ENCODE measurements around the gene GARIN5A. TPM values are rescaled to one million over a fixed set of nuclear protein-coding genes. Genes with fewer than 3 reads are reported as not detected.

Gene GARIN5A
- polyA plus RNA-seq (ENCODE audit: insufficient read length in 4 of 4): 10 to 100 TPM in 1 of 4 donors, 1 to 10 TPM in 3; 7.7 to 10.3 (median 9.2) TPM

- DNase-seq (ENCODE audit: low read depth in 4 of 4, low spot score in 3 of 4): peak; percentile 85 to 89 (median 88)
Observed at GRCh38 chr19:50476224-50476906, at the start of gene GARIN5A, which contains the start of gene EMC10. Gene GARIN5A (minus strand): TSS chr19:50476848. CDS start chr19:50476388, 460 bp downstream. Gene EMC10 (plus strand): TSS chr19:50476507. CDS start chr19:50476545, 38 bp downstream.

DNA sequence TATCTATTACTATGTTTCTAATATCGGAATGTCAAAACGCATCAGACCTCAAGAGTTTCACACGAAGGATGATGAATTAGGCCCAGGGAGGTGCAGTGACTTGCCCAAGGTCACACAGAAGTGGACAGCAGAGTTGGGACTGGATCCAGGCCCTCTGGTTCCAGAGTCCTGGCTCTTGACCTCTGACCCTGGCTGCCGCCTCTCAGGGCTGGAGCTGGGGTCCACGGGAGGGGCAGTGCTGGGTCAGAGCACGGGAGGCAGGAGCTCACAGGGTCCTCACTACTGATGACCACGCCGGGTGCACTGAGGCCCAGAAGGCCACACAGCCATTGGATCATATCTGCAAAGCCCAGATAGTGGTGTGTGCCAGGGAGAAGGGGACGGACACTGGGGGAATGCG, 46.2 kb upstream of the GARIN5A start:
- no peak for DNase-seq (ENCODE audit: low read depth in 4 of 4, low spot score in 3 of 4)

- no peak for DNase-seq (ENCODE audit: low read depth in 4 of 4, low spot score in 3 of 4)
Observed at GRCh38 chr19:50520822-50521465, 44.3 kb upstream of the GARIN5A start.

DNA sequence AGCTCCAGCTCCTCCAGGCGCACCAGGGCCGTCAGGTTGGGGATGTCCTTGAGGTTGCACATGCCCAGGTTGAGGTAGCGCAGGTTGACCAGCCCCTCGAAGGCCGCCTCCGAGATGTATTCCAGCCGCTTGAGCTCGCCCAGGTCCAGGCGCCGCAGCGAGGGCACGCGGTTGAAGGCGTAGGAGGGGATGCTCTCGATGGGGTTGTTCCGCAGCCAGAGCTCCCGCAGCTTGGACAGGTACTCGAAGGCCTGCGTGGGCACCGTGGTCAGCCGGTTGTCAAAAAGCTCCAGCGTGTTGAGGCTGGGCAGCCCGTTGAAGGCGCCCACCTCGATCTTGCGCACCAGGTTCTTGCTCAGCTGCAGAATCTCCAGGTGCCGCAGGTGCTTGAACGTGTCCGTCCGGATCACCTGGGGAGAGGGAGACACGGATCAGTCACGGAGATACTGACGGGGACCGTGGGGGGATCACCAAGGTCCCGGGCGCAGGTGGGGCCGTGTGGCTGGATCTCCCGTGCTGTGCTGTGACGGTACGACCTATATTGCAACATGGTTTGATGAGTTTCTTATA, 42.4 kb upstream of the GARIN5A start:
- DNase-seq (ENCODE audit: low read depth in 4 of 4, low spot score in 3 of 4): no peak

- DNase-seq (ENCODE audit: low read depth in 4 of 4, low spot score in 3 of 4): no peak
Observed at GRCh38 chr19:50518091-50519005, 41.7 kb upstream of the GARIN5A start.

- DNase-seq (ENCODE audit: low read depth in 4 of 4, low spot score in 3 of 4): no peak
Observed at GRCh38 chr19:50517704-50518075, 41.0 kb upstream of the GARIN5A start.

GRCh38 chr19:50516964-50517703, 40.5 kb upstream of the GARIN5A start:
- DNase-seq (ENCODE audit: low read depth in 4 of 4, low spot score in 3 of 4): no peak

DNA sequence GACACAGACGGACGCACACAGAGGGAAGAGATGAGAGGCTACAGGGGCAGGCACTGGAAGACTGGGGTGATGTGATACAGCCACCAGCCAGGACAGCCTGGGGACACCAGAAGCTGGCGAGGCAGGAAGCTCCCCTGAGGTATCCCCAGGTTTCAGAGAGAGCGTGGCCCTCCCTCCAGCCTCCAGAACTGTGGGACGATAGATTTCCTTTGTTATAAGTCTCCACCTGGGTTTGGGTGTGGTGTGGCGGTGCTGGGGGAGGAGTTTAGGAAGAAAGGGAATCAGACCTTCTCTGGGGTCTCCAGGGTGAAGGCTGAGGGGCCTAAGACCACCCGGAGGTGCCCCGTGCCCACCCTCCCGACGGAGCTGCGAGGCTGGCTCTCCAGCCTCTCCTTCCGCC, 39.8 kb upstream of the GARIN5A start:
- no peak for DNase-seq (ENCODE audit: low read depth in 4 of 4, low spot score in 3 of 4)

- no peak for DNase-seq (ENCODE audit: low read depth in 4 of 4, low spot score in 3 of 4)
Observed at GRCh38 chr19:50515168-50515561, 38.5 kb upstream of the GARIN5A start.

GRCh38 chr19:50514346-50515167, 37.9 kb upstream of the GARIN5A start:
- no peak for DNase-seq (ENCODE audit: low read depth in 4 of 4, low spot score in 3 of 4)

- DNase-seq (ENCODE audit: low read depth in 4 of 4, low spot score in 3 of 4): no peak
Observed at GRCh38 chr19:50513746-50514345, 37.2 kb upstream of the GARIN5A start, which contains the start of gene ASPDH. Gene ASPDH (minus strand): TSS chr19:50513913. CDS start chr19:50513823, 90 bp downstream.

DNA sequence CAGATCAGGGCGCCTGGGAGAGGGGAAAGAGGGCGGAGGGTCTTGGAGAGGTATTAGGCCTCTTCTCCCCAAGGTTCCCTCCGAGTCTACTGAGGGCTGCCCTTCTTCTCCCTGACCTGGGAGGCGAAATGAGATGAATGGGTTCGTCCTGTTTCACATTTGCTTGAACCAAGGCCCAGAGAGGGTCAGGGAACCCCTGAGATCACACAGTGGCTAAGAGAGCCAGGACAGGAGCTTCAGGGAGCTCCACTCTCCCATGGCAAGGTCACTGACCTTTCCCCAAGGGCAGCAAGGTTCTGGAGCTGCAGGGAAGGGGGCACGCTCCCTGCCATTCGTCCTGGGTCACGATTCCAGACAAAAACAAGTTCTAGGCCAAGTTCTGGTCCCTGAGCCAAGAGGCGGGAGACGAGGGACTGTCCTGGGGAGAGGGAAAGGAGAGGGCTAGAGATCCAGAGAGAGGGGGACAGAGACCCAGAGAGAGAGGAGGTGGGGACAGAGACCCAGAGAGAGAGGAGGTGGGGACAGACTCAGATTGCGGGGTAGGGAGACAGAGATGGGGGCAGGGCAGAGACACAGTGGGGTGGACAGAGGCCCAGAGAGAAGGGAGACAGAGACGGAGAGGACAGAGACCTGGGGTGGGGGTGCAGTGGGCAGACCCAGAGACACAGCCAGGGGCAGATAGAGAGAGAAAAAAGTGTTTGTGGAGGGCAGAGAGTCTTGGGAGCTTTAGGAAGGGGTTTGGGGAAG, 36.5 kb upstream of the GARIN5A start:
- DNase-seq (ENCODE audit: low read depth in 4 of 4, low spot score in 3 of 4): no peak

GRCh38 chr19:50512112-50512998, 35.7 kb upstream of the GARIN5A start:
- no peak for DNase-seq (ENCODE audit: low read depth in 4 of 4, low spot score in 3 of 4)

- peak; percentile 97 for DNase-seq (ENCODE audit: low read depth in 4 of 4, low spot score in 3 of 4)
Observed at GRCh38 chr19:50511069-50511822, 34.6 kb upstream of the GARIN5A start, which contains the start of gene JOSD2. Gene JOSD2 (minus strand): TSS chr19:50511191. CDS start chr19:50510431, 760 bp downstream.

GRCh38 chr19:50510700-50511068, 34.0 kb upstream of the GARIN5A start:
- DNase-seq (ENCODE audit: low read depth in 4 of 4, low spot score in 3 of 4): peak in 1 of 4 donors; percentile 34

DNA sequence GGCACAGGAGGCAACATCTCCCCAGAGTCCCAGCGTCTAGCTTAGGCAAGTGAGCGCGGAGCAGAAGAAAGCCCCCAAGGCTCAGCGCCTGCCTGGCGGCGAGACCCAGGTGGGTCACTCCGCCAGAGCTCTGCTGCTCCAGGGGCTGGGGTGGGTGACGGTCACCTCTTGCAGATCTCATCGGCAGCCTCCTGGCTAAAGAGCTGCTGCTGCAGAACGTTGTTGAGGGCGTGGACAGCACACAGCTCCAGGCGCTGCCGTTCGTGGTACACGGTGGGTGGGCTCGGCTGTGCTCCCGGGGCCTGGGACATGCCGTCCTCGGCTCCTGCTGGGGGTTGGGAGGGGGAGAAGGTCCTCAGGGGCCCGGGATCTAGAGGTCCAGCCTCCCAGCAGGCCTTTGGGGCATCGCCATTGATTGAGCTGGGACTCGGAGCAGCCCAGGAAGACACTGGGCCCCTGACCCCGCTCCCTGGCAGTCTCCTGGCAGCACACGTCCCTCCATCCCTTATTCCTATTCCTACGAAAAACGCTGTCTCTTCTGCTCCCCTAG, 33.5 kb upstream of the GARIN5A start:
- no peak for DNase-seq (ENCODE audit: low read depth in 4 of 4, low spot score in 3 of 4)
